Stimulated activated naive CD4-positive, alpha-beta T cell (primary cell): ENCODE results near the gene SALL3.

ENCODE experiments used
- DNase-seq, 6 experiments: peaks; one replicate each; lab custom pipeline; 2025; lab: John Stamatoyannopoulos, UW

The SALL3 gene

GRCh38 chr18:78965917-78966792, 13.5 kb upstream of the SALL3 start:
- no peak for DNase-seq

- DNase-seq = no peak
Measured at GRCh38 chr18:78966793-78967106, 12.9 kb upstream of the SALL3 start.

GRCh38 chr18:78967692-78968091, 11.9 kb upstream of the SALL3 start:
- DNase-seq = no peak

GRCh38 chr18:78969574-78970315, 9.9 kb upstream of the SALL3 start:
- no peak for DNase-seq

GRCh38 chr18:78970774-78971333, 8.8 kb upstream of the SALL3 start:
- DNase-seq = no peak

- DNase-seq = no peak
Measured at GRCh38 chr18:78971511-78972245, 7.9 kb upstream of the SALL3 start.

GRCh38 chr18:78972385-78972918, 7.2 kb upstream of the SALL3 start:
- DNase-seq = no peak

- no peak for DNase-seq
Measured at GRCh38 chr18:78972930-78973331, 6.7 kb upstream of the SALL3 start.

- no peak for DNase-seq
Measured at GRCh38 chr18:78973357-78974083, 6.1 kb upstream of the SALL3 start.

- no peak for DNase-seq
Measured at GRCh38 chr18:78974115-78974761, 5.4 kb upstream of the SALL3 start.

GRCh38 chr18:78975292-78975691, 4.3 kb upstream of the SALL3 start:
- DNase-seq = no peak

- DNase-seq = no peak
Measured at GRCh38 chr18:78975699-78976335, 3.8 kb upstream of the SALL3 start.

GRCh38 chr18:78976765-78977636, 2.6 kb upstream of the SALL3 start:
- DNase-seq = no peak

- DNase-seq = no peak
Measured at GRCh38 chr18:78977637-78978348, 1.8 kb upstream of the SALL3 start.

GRCh38 chr18:78978349-78979055, 1.1 kb upstream of the SALL3 start:
- no peak for DNase-seq

- no peak for DNase-seq
Measured at GRCh38 chr18:78979056-78979729, 425 bp upstream of the SALL3 start.

GRCh38 chr18:78980279-78980771, 707 bp downstream of the SALL3 start:
- DNase-seq = no peak
